Osteocyte (in vitro differentiated cells): ENCODE results near the gene MTHFD1L. TPM values are rescaled to one million over a fixed set of nuclear protein-coding genes. Genes with fewer than 3 reads are reported as not detected.

Source experiments
- DNase-seq: peaks from one replicate; pipeline ENCODE4 v3.0.0; 2021; ENCODE audit warnings: mixed read lengths; ENCODE audit not compliant: unreplicated experiment; ENCODE audit errors: extremely low spot score
- H3K27ac Mint-ChIP-seq: one replicate; pipeline ENCODE4 v1.8.0; 2021; ENCODE audit warnings: mild to moderate bottlenecking, mixed read lengths; ENCODE audit not compliant: unreplicated experiment
- H3K27me3 Mint-ChIP-seq: one replicate; pipeline ENCODE4 v1.8.0; 2021; ENCODE audit warnings: mixed read lengths; ENCODE audit not compliant: unreplicated experiment
- H3K36me3 Mint-ChIP-seq: one replicate; pipeline ENCODE4 v1.8.0; 2021; ENCODE audit warnings: mixed read lengths; ENCODE audit not compliant: unreplicated experiment
- H3K4me1 Mint-ChIP-seq: one replicate; pipeline ENCODE4 v1.8.0; 2021; ENCODE audit warnings: mixed read lengths; ENCODE audit not compliant: unreplicated experiment
- H3K4me3 Mint-ChIP-seq: one replicate; pipeline ENCODE4 v1.8.0; 2021; ENCODE audit warnings: mild to moderate bottlenecking, moderate library complexity, mixed read lengths; ENCODE audit not compliant: unreplicated experiment
- H3K9me3 Mint-ChIP-seq: one replicate; pipeline ENCODE4 v1.8.0; 2021; ENCODE audit warnings: mixed read lengths; ENCODE audit not compliant: unreplicated experiment
- total RNA-seq: library from RNA; stranded (reverse); gene quantifications from 2 replicates; pipeline ENCODE4 v1.2.1, GENCODE V29; 2021
- TF ChIP-seq, protein P1 (sequence below): fragments of 200-600 bp; sonication (generic); IDR thresholded peaks from 2 replicates; pipeline ENCODE4 v1.5.0; 2021; ENCODE audit warnings: antibody characterized with exemption, mild to moderate bottlenecking, moderate library complexity

MTHFD1L gene
- total RNA-seq, 1 donor from 2014 or later: 63.2 TPM

DNA sequence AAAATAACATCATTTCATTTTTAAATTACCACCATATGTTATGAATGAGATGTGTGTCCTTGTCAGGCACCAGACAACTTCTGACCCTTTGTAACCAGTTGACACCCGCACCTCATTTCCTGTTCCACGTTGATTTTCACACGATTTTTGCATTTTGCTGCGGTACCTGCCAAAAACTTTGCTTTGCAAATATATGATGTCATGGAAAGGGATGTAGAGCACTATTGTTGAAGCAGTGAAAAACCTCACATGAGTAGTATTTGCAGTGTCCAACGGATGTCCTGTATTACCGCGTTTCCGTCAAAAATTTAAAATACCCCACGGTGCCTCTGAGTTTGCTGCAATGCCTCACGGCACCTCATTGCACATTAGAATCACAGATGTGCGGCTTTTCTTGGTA is 115.6 kb downstream of the MTHFD1L start:
- TF ChIP-seq, protein P1, sequence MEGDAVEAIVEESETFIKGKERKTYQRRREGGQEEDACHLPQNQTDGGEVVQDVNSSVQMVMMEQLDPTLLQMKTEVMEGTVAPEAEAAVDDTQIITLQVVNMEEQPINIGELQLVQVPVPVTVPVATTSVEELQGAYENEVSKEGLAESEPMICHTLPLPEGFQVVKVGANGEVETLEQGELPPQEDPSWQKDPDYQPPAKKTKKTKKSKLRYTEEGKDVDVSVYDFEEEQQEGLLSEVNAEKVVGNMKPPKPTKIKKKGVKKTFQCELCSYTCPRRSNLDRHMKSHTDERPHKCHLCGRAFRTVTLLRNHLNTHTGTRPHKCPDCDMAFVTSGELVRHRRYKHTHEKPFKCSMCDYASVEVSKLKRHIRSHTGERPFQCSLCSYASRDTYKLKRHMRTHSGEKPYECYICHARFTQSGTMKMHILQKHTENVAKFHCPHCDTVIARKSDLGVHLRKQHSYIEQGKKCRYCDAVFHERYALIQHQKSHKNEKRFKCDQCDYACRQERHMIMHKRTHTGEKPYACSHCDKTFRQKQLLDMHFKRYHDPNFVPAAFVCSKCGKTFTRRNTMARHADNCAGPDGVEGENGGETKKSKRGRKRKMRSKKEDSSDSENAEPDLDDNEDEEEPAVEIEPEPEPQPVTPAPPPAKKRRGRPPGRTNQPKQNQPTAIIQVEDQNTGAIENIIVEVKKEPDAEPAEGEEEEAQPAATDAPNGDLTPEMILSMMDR: no peak
- Mint-ChIP-seq H3K4me1 (peaks cover 24% of the 10 kb centered on the region), H3K27ac (peak overlapping the region; percentile 6), H3K4me3 (no peak overlapping the region), H3K27me3 (no peaks in the 10 kb centered on the region), H3K9me3 (no peaks in the 10 kb centered on the region), H3K36me3 (peaks cover 20% of the 10 kb centered on the region)
- DNase-seq: no peak

GRCh38 chr6:150981669-150982068 is 116.2 kb downstream of the MTHFD1L start:
- Mint-ChIP-seq H3K27me3 (no peaks in the 10 kb centered on the region), H3K4me3 (no peak overlapping the region), H3K27ac (no peak overlapping the region), H3K36me3 (peaks cover 16% of the 10 kb centered on the region), H3K4me1 (peaks cover 21% of the 10 kb centered on the region), H3K9me3 (no peaks in the 10 kb centered on the region)
- TF ChIP-seq, protein P1: no peak
- DNase-seq: no peak

- H3K27ac Mint-ChIP-seq: no peak overlapping the region
- peaks cover 10% of the 10 kb centered on the region for H3K36me3 Mint-ChIP-seq
- DNase-seq: no peak
- no peaks in the 10 kb centered on the region for H3K9me3 Mint-ChIP-seq
- no peaks in the 10 kb centered on the region for H3K27me3 Mint-ChIP-seq
- TF ChIP-seq, protein P1: no peak
- H3K4me1 Mint-ChIP-seq: peaks cover 10% of the 10 kb centered on the region
- no peak overlapping the region for H3K4me3 Mint-ChIP-seq
Measured at GRCh38 chr6:150987371-150987828, 121.9 kb downstream of the MTHFD1L start.

DNA sequence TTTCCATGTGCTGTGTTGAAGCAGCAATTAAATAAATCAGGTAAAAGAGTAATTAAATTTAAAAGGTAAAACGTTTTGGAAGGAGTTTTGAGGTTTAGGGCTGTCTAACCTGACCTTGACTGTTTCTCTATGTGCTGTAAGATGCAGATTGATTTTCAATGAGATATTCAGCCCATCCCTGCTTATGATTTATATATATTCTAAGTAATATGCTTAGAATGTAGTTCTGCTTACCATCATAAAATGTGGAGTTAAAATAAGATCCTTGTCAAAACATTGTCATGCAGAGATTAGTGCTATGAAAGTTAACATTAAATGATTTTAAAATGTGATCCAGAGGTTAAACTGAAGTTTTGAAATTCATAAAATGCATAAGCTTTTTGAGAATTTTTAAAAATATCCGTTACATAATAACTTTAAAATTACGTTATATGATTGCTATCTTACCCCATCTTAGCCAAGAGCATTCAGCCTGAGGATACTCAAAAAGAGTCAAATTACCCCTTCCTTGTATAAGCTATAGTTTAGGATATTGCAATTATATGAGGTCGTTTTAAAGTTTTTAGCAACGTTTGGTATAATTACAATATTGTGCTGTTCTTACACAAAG is 122.5 kb downstream of the MTHFD1L start:
- Mint-ChIP-seq H3K36me3 (peaks cover 10% of the 10 kb centered on the region), H3K4me1 (peaks cover 10% of the 10 kb centered on the region), H3K27me3 (no peaks in the 10 kb centered on the region), H3K4me3 (no peak overlapping the region), H3K9me3 (no peaks in the 10 kb centered on the region), H3K27ac (no peak overlapping the region)
- DNase-seq: no peak
- TF ChIP-seq, protein P1: no peak

DNA sequence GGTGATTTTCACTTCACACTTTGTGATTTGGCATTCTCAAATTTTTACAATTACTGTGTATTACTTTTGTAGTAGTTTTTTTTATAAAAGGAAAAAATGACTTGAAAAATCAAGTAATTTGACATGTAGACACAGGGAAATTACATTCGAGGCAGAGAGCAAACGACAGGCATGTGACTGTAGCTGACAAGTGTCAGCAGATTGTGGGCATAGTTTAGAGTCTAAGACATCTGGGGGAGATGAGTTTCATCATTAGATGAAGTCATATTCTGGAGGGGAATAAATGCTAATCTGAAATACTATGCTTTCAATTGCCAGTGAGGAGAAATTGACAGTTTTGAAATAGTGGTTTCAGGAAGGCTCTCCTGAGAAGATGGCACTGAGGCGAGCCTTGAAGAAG is 126.0 kb downstream of the MTHFD1L start:
- TF ChIP-seq, protein P1: no peak
- Mint-ChIP-seq H3K27me3 (no peaks in the 10 kb centered on the region), H3K36me3 (peaks cover 18% of the 10 kb centered on the region), H3K4me1 (peaks cover 10% of the 10 kb centered on the region), H3K4me3 (no peak overlapping the region), H3K27ac (no peak overlapping the region), H3K9me3 (no peaks in the 10 kb centered on the region)
- DNase-seq: no peak
